ES-I3 (cell line): Measurements from ENCODE around the gene TTLL7.
A peak's percentile ranks its signal among the peaks of the same experiment; 100 is the strongest.
"Not testable (repeated sequence)": the region's sequence is repeated elsewhere in the genome, so short reads cannot be mapped to it uniquely, and the experiment has no call there.

Experiments
- H3K36me3 ChIP-seq: 2 replicates; pipeline ENCODE4 v1.6.1; 2013; ENCODE audit warnings: mild to moderate bottlenecking, low read length, control low read depth, moderate library complexity; ENCODE audit not compliant: insufficient read depth
- H3K4me1 ChIP-seq: 2 replicates; pipeline ENCODE4 v1.6.1; 2013; ENCODE audit warnings: mild to moderate bottlenecking, control low read depth, low read length; ENCODE audit not compliant: insufficient read depth
- H3K9ac ChIP-seq: 2 replicates; pipeline ENCODE4 v1.6.1; 2013; ENCODE audit warnings: low read depth, mild to moderate bottlenecking, low read length, moderate library complexity
- H3K9me3 ChIP-seq: 2 replicates; pipeline ENCODE4 v1.6.1; 2013; ENCODE audit warnings: mild to moderate bottlenecking, low read length, moderate library complexity; ENCODE audit not compliant: control insufficient read depth, insufficient read depth

Gene TTLL7

DNA sequence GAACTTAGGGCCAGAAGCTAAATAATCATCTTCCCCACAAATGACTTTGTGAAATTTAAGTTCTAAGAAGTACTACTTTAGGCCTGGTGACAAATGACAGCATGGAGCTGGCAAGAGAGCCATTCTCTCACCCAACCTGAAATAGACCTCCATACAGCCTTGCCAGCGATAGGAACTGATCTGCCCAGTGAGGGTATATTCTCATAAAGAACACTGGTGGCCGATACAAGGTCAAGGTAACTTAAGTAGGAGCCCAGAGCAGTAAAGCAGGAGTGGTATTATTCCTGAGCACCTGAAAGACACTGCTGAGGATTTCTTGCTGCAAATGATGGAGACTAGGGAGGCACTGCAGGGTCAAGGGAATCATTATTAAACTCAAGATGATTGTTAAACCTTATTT is 2.6 kb upstream of the TTLL7 start:
- H3K36me3 ChIP-seq: no peaks in the 10 kb centered on the region
- H3K4me1 ChIP-seq: no peaks in the 10 kb centered on the region
- no peak overlapping the region for H3K9ac ChIP-seq
- no peaks in the 10 kb centered on the region for H3K9me3 ChIP-seq

DNA sequence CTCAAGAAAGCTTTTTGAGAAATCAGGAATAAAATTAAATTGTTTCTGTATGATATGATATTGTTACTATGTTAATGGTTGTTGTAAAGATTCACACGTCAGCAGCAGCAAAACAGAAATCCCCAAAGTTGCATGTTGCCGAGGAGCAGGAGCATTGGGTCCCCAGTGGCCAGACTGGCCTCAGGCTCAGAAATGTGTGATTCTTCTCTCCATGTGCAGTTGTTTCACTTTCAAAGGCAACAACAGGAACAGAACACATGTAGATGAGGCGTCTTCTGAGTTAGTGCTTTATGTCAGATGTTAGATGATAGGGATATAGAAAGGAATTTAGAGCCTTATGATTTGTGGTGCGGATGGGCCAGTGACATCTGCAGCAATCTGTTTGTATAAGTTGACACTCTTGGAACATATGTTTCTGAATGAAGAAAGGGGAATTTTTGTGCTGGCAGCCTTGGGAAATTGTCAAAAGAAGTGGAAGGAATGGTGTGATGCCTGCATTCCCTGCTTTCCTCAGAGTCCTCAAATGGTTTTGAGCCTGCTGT is 2.1 kb upstream of the TTLL7 start:
- Histone ChIP-seq H3K36me3 (no peaks in the 10 kb centered on the region), H3K9me3 (no peaks in the 10 kb centered on the region), H3K9ac (no peak overlapping the region), H3K4me1 (no peaks in the 10 kb centered on the region)

DNA sequence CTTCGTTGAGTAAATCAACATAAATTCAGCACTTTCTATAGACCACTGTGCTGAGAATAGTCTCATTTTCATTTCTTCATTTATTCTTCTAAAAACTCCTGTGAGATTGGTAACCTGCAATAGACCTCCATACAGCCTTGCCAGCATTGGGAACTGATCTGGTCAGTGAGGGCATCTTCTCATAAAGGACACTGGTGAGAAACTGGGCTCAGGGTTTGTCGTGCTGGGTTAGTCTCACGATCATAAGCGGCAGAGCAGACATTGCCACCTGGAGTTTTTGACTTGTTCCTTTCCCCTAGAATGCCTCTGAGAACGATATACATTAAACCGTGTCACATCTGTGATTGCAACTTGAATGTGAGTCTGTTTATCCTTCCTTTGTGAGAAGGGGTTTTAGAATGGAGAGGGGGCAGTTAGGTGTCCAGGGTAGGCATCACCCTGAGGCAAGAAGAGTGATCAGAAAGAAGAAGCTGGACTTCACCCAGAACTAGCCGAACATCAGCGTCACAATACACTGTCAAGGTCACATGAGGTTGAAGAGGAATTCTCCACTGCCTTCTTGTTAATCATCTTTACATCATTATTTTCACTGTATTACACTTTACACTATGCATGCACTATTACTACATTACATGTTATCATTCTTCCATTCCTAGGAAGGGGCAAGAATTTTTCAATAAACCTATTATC is 1.4 kb upstream of the TTLL7 start:
- Histone ChIP-seq H3K9ac (no peak overlapping the region), H3K36me3 (no peaks in the 10 kb centered on the region), H3K4me1 (no peaks in the 10 kb centered on the region), H3K9me3 (no peaks in the 10 kb centered on the region)

DNA sequence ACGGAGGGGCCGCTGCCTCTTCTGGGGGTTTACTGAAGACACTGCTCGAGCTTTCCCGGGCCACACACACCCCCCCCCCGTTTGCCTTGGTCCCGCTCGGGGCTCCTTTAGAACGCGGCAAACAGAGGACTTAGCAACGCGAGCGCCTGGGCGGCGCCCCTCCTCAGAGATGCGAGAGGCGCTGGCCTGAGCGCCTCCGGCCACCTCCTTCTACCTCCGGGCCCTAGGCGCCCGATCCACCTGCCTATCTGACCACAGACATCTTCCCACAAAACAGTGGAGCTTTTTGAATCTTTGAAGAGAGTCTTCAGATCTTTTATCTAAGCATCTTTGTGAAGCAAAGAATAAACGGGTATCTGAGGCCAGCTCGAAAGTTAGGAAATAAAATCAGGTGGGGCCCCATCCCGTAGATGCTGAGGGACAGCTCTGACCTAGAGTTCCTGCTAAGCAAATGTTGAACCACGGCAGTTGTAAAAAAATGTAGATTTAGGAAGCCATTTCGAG is 436 bp upstream of the TTLL7 start:
- Histone ChIP-seq H3K4me1 (no peaks in the 10 kb centered on the region), H3K9me3 (no peaks in the 10 kb centered on the region), H3K9ac (peak overlapping the region; percentile 87), H3K36me3 (no peaks in the 10 kb centered on the region)

DNA sequence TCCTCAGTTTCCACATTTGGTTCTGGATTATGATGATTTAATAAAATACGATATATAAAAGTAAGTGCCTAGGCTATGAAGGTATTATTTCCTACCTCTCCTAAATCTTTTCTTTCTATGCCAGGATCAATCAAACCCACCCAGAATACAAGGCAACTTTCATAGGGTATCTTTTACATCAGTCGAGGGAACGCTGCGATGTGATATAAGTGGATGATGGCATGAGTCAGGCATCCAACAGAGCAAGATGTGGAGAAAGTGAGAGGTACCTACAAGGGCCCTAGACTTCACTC is 781 bp downstream of the TTLL7 start:
- H3K4me1 ChIP-seq: no peaks in the 10 kb centered on the region
- no peaks in the 10 kb centered on the region for H3K36me3 ChIP-seq
- H3K9ac ChIP-seq: peak overlapping the region; percentile 87
- H3K9me3 ChIP-seq: no peaks in the 10 kb centered on the region

DNA sequence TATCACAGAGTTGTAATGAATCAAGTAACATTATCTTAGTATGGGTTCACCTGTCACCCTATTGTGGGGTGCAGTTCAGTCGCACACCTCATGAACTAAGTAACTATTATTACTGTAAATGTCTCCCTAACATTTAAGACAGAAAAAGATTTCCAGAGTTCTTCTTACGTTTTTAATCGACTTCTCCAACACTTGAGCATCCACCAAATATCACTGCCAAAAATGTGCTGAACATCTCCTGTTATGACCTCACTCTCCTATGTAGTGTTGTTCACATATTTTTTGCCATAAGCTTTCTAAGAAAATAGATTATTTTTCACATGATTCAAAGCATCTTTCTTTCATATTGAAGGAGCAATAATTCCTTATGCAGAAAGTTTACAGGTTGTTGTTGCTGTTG is 1.3 kb downstream of the TTLL7 start:
- H3K9me3 ChIP-seq: no peaks in the 10 kb centered on the region
- no peaks in the 10 kb centered on the region for H3K36me3 ChIP-seq
- H3K4me1 ChIP-seq: no peaks in the 10 kb centered on the region
- H3K9ac ChIP-seq: no peak overlapping the region

DNA sequence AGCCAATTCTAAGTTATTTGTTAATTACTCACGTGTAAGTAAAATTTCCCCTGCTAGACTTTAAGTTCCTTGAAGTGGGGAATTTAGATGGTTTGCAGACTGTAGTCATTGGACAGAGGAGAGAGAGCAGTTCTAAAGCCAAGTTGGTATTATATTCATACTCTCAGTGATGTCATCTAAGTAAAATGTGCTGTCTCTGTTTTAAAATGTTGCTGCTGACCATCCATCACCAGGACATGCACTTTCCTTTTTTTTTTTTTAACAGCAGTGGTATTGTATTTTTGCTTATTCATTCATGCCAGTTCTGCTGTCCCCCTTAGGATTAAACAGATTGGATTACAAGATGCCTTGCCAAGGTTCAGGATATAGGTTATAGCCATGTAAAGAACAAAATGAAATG is 2.3 kb downstream of the TTLL7 start:
- no peaks in the 10 kb centered on the region for H3K4me1 ChIP-seq
- H3K9me3 ChIP-seq: no peaks in the 10 kb centered on the region
- H3K36me3 ChIP-seq: no peaks in the 10 kb centered on the region
- no peak overlapping the region for H3K9ac ChIP-seq

DNA sequence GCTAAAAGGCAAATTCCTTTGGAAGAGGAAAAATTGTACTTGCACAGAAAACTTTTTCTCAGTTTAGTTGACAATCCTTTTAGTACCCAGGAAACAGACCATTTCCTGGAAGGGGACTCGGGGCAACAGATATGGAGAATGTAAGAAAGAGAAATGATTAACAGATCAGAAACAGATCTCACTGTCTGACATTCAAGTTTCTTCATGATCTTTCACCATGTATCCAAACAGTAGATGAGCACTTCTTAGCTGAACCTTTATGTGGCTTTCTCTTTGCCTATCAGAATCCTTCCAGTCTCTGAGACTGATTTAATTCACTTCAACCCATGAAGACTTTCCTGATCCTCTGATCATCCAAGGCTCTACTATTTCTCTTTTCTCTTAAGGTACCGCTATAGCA is 2.7 kb downstream of the TTLL7 start:
- no peak overlapping the region for H3K9ac ChIP-seq
- H3K36me3 ChIP-seq: no peaks in the 10 kb centered on the region
- H3K9me3 ChIP-seq: no peaks in the 10 kb centered on the region
- no peaks in the 10 kb centered on the region for H3K4me1 ChIP-seq

DNA sequence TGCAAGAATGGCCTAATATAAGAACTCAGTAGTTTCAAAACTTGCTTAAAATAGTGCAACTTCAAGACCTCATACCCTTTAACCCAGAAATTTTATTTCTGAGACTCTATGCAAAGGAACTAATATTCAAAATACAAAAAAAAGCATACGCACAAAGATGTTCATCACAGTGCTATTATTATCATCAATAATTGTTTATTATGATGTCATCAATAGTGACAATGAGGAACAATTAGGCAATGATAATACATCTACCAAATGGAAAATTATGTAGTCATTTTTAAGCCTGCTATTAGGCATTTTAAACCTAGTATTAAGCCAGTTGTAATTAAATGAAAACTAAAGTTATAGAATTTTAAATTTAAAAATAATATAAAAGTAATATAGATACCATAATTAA is 3.3 kb downstream of the TTLL7 start:
- Histone ChIP-seq H3K9me3 (no peaks in the 10 kb centered on the region), H3K9ac (no peak overlapping the region), H3K4me1 (no peaks in the 10 kb centered on the region), H3K36me3 (no peaks in the 10 kb centered on the region)

DNA sequence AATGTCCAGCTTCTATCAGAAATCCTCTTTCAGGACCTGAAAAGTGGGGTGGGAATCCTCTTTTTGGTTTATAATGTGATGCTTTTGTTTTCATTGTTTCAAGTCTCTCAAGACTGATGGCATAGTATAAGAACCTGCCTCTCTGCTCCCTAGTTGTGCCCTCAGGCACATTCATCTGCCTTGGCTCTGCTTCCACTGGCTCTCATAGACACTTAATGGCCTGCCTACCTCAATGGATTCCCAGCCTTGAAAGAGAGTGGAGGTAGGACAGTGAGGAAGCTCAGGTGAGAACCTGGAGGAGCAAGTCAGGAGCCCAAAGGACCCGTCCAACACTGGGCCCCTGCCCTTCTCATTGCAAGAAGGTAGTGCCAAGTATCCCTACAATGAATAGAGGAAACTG is 4.8 kb downstream of the TTLL7 start:
- Histone ChIP-seq H3K9ac (no peak overlapping the region), H3K4me1 (no peaks in the 10 kb centered on the region), H3K9me3 (no peaks in the 10 kb centered on the region), H3K36me3 (no peaks in the 10 kb centered on the region)

DNA sequence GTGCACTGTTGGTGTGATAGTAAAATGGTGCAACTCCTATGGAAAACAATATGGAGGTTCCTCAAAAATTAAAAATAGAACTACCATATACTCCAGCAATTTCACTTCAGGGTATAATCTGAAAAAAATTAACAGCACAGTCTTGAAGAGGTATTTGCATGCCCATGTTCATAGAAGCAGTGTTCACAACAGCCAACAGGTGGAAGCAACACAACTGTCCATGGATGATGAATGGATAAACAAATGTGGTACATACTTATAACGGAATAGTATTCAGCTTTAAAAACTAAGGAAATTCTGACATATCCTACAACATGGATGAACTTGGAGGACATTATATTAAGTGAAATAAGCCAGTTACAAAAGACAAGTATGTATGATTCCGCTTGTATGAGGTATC is 8.2 kb downstream of the TTLL7 start:
- Histone ChIP-seq H3K4me1 (no peaks in the 10 kb centered on the region), H3K36me3 (no peaks in the 10 kb centered on the region), H3K9me3 (no peaks in the 10 kb centered on the region), H3K9ac (no peak overlapping the region)

DNA sequence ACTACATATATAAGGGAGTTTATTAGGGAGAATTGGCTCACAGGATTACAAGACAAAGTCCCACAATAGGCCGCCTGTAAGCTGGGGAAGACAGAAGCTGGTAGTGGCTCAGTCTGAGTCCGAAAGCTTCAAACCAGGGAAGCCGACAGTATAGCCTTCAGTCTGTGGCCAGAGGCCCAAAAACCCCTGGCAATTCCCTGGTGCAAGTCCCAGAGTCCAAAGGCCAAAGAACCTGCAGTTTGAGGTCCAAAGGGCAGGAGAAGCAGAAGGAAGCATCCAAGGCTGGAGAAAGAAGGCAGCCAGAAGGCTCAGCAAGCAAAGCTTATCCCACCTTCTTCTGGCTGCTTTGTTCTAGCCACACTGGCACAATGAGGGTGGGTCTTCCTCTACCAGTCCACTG is 13.9 kb downstream of the TTLL7 start:
- Histone ChIP-seq H3K9me3 (no peaks in the 10 kb centered on the region), H3K4me1 (no peaks in the 10 kb centered on the region), H3K9ac (no peak overlapping the region), H3K36me3 (no peaks in the 10 kb centered on the region)

DNA sequence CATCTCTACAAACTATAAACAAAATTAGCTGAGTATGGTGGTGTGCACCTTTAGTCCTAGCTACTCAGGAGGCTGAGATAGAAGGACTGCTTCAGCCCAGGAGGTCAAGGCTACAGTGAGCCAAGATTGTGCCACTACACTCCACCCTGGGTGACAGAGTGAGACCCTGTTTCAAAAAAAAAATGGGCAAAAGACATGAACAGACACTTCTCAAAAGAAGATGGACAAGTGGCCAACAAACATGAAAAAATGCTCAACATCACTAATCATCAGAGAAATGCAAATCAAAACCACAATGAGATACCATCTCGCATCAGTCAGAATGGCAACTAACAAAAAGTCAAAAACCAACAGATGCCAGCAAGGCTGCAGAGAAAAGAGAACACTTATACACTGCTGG is 15.0 kb downstream of the TTLL7 start:
- H3K9ac ChIP-seq, H3K36me3 ChIP-seq, H3K4me1 ChIP-seq, H3K9me3 ChIP-seq: not testable (repeated sequence)

DNA sequence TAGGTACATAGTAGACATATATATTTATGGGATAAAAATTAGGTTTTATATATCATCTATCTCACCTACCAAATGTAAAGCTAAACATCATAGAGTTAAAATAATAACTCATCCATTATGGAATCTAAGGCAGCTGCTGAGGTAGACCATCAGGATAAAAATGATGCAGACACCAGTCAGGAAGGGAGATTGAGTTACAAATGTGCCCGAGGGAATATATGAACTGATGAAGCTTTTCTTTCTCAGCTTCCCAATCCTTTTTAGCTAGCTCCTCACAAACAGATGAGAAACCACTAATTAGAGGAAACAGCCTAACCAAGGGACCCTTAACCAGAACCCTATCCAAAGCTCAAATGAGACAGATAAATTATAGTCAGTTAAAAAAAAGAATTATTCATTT is 20.9 kb downstream of the TTLL7 start:
- Histone ChIP-seq H3K9me3 (no peaks in the 10 kb centered on the region), H3K36me3 (no peaks in the 10 kb centered on the region)

DNA sequence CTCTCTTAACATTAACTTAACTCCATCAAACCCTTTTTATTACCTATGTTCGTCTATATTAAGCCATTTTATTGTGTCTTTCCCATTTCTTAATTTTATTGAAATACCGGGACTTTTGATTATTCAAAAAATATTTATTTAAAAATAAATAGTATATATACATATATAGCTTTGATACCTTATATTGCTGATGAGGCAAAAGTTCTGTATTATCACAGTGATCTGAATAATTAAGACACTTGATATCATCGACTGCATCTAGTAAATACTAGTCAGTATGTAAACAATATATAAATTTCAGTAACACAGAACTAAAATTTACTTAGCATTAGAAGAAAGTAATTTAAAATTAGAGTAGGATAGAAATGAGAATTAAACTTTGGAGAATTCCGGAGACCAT is 22.0 kb downstream of the TTLL7 start:
- H3K4me1 ChIP-seq: no peaks in the 10 kb centered on the region
- H3K9ac ChIP-seq: no peak overlapping the region
- no peaks in the 10 kb centered on the region for H3K9me3 ChIP-seq
- H3K36me3 ChIP-seq: no peaks in the 10 kb centered on the region

More for the DNA sequence above, 20.9 kb downstream of the TTLL7 start:
- H3K9ac ChIP-seq: no peak overlapping the region
- H3K4me1 ChIP-seq: no peaks in the 10 kb centered on the region

DNA sequence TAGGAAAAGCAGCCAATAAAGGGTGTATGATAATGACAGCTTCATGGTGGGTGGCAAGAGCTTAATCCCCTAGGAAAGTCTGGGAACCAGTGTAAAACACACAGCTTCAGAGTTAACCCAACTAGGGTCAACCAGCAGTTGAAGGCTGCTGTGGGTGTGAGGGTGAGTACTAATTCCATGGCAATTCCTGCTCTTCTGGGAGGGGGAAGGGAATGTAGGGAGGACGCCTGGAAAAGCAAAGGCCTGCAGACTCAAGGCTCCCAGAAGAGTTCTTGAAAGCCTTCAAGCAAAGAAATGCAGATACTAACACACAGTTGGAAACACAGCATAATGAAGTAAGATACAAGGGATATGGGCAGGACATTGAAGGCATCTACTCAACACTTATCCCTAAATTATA is 28.1 kb downstream of the TTLL7 start:
- H3K9ac ChIP-seq: no peak overlapping the region
- peaks cover 3% of the 10 kb centered on the region; the same call in 1 of the 2 replicates for H3K4me1 ChIP-seq
- H3K9me3 ChIP-seq: no peaks in the 10 kb centered on the region
- H3K36me3 ChIP-seq: no peaks in the 10 kb centered on the region
